ENCODE results near the gene SUSD4. TPM values are rescaled to one million over a fixed set of nuclear protein-coding genes. Genes with fewer than 3 reads are reported as not detected.

Gene SUSD4
- total and polyA plus RNA-seq, 9 of the 15 experiments (the other 6 are each of a cell fraction or from before 2014, with no cell fraction given): 0.06 to 1.7 (median 0.09) TPM; not detected in 4

GRCh38 chr1:223390618-223391017 lies 26.6 kb upstream of the SUSD4 start (continued):
- TF ChIP-seq CTCFL (IDR thresholded peaks at IDR 0.05; ENCODE audit: borderline replicate concordance, insufficient read depth, low read depth, low read length, poor library complexity, severe bottlenecking) (no peak), SNAPC5 (CRISPR knock-in tag; IDR thresholded peaks at IDR 0.05) (no peak), NCOR1 (IDR thresholded peaks at IDR 0.05) (no peak), FOSL1 (tag; conservative IDR thresholded peaks at IDR 0.05) (no peak), NFIC (IDR thresholded peaks at IDR 0.05) (no peak), CEBPG (CRISPR knock-in tag; IDR thresholded peaks at IDR 0.05) (no peak), CEBPG (tag; conservative IDR thresholded peaks at IDR 0.05 in 1 of 2, IDR thresholded peaks at IDR 0.05 in 1 of 2) (no peak), CHCHD3 (CRISPR knock-in tag; IDR thresholded peaks at IDR 0.05) (no peak)

GRCh38 chr1:223386013-223386412 lies 22.0 kb upstream of the SUSD4 start:
- Histone ChIP-seq H3K4me2 (ENCODE audit: insufficient read depth, low read length) (no peak overlapping the region), H3K27me3 (ENCODE audit: control insufficient read depth in 2 of 2, insufficient read depth in 2 of 2, low read length in 2 of 2) (peaks cover 8% of the 10 kb centered on the region in 2 experiments), H3K79me2 (ENCODE audit: control insufficient read depth, insufficient read depth, low read length) (no peaks in the 10 kb centered on the region), H2AFZ (ENCODE audit: low read depth, low read length) (no peak overlapping the region), H3K27ac (ENCODE audit: extremely low read depth, low read depth, low read length) (no peak overlapping the region), H3K9me3 (replicated peaks; ENCODE audit: control insufficient read depth, insufficient read depth, low read depth, low read length) (no peaks in the 10 kb centered on the region), H3K9me1 (ENCODE audit: control insufficient read depth, insufficient read depth, low read length) (no peaks in the 10 kb centered on the region), H3K36me3 (ENCODE audit: control insufficient read depth, insufficient read depth, low read length) (no peaks in the 10 kb centered on the region), H3K9ac (ENCODE audit: insufficient read depth in 1 of 2, low read depth in 2 of 2, low read length in 2 of 2) (no peak overlapping the region), H4K20me1 (replicated peaks; ENCODE audit: control insufficient read depth, insufficient read depth, low read length) (no peaks in the 10 kb centered on the region), H3K4me3 (no peak overlapping the region), H3K4me1 (replicated peaks in 1 of 2; ENCODE audit: control insufficient read depth in 2 of 2, insufficient read depth in 2 of 2, low read length in 2 of 2) (no peaks in the 10 kb centered on the region)
- in situ Hi-C loops (cut with MboI): no loop called here
- no TSS peak for BruUV-seq (replicated peaks)
- whole genome bisulfite sequencing (ENCODE audit: insufficient coverage, low coverage, missing lambda C conversion rate): 0% methylated on average over 2 of the region's 2 CpGs
- ChIA-PET CTCF (ENCODE audit: low intra/inter-chr PET ratio) (no interaction called here), POLR2A (no interaction called here)
- ATAC-seq: no peak
- no peak for TF ChIP-seq ZNF232 (CRISPR knock-in tag; IDR thresholded peaks at IDR 0.05)
- TF ChIP-seq ILK (tag; IDR thresholded peaks at IDR 0.05; ENCODE audit: borderline replicate concordance, low read depth): no peak
- no peak for TF ChIP-seq NKRF (IDR thresholded peaks at IDR 0.05; ENCODE audit: borderline replicate concordance)
- no peak for TF ChIP-seq E2F6 (IDR thresholded peaks at IDR 0.05; ENCODE audit: borderline replicate concordance in 1 of 2, extremely low read depth in 1 of 2, insufficient read depth in 1 of 2, insufficient read length in 1 of 2, low read depth in 1 of 2, low read length in 1 of 2, poor library complexity in 1 of 2, severe bottlenecking in 1 of 2)
- TF ChIP-seq ZBTB5 (IDR thresholded peaks at IDR 0.05): no peak
- no peak for TF ChIP-seq ELF2 (CRISPR knock-in tag; IDR thresholded peaks at IDR 0.05)
- DNase-seq (ENCODE audit: extremely low read depth in 1 of 4, low spot score in 3 of 4): no peak
- intact Hi-C loops (cut with micrococcal nuclease): no loop called here
- no peak for FAIRE-seq

Measured in K562 (cell line).